HG03066 (cell line): Measurements from ENCODE around the gene NOL4L.

Experiments
- ATAC-seq: cut with Tn5 transposase; IDR thresholded peaks from one replicate; pipeline ENCODE4 v1.9.1; 2021; ENCODE audit warnings: low read depth; ENCODE audit not compliant: unreplicated experiment

Gene NOL4L

GRCh38 chr20:32451340-32451681, 133.8 kb downstream of the NOL4L start:
- ATAC-seq = no peak

GRCh38 chr20:32450484-32451061, 134.6 kb downstream of the NOL4L start:
- ATAC-seq = no peak

GRCh38 chr20:32449890-32450401, 135.2 kb downstream of the NOL4L start:
- ATAC-seq = no peak

DNA sequence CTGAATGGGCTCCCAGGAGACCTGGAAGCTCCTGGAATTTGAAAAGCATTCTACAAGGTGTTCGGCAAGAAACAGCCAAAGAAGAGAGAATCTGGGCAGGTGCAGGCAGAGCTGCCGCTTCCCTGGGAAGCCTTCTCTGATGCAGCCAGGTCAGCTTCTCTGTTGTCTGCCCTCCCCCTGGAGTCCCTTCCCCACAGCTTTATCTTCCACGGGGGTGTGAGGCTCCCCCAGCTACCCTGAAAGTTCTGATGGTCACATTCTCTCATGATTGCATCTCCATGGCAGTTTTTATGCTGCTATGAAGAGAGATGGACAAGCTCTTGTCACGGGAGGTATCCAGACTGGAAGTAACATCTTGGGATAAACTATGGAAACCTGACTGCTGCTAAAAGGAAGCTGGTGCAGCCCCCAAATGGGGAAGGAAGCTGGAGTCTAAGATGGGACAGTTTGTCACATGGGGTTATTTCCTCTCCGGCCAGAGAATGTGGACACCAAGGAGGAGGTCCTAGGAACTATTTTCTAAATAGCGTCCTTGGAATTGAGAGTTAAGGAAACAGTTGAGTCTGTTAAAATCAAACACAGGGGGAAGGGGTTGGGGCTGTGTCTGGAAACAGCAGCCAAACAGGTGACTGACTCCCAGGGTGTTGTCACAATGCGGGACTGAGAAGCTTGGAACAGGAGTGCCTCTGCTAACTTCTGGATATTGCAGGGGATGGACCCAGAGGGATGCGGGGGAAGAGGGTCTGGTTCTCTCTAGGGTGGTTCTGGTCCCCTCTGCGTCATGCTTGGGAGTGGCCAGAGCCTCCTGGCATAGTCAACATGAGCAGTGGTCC, 135.9 kb downstream of the NOL4L start:
- ATAC-seq = no peak

DNA sequence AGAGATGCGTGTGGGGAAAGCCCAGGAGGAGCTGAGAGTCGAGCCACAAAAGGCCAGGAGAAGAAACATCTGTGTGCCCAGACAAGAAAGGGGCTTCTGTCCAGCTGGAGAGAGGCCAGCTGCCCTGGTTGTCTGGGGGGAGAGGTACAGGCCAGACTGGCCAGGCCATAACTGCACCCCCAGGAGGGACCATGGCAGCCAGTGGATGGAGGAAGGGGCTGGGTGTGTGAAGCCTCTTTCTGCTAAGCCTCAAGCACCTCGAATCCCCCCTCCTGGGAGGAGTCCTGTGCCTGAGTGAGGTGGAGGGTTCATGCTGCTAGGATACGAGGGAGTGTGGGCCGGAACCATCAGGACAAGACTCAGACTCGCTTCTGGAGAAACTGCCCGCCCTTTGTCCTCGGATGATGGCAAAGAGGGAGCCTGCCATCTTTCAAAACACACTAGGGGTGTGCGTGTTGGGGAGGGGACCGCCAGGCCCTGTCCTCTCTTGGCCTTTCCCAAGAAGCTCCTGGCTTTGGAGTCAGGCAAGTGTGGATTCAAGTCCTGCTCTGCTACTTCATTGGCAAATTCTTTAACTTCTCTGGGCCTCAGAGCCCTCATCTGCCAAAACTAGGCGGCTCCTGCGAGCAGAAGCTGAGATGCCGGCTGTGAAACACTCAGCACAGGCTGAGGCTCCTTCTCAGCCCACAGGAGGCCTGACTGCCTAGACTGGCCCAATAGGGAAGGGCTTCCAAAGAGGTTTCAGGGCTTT, 136.7 kb downstream of the NOL4L start:
- no peak for ATAC-seq

- no peak for ATAC-seq
These were observed 137.8 kb downstream of the NOL4L start for GRCh38 chr20:32447136-32448027.

DNA sequence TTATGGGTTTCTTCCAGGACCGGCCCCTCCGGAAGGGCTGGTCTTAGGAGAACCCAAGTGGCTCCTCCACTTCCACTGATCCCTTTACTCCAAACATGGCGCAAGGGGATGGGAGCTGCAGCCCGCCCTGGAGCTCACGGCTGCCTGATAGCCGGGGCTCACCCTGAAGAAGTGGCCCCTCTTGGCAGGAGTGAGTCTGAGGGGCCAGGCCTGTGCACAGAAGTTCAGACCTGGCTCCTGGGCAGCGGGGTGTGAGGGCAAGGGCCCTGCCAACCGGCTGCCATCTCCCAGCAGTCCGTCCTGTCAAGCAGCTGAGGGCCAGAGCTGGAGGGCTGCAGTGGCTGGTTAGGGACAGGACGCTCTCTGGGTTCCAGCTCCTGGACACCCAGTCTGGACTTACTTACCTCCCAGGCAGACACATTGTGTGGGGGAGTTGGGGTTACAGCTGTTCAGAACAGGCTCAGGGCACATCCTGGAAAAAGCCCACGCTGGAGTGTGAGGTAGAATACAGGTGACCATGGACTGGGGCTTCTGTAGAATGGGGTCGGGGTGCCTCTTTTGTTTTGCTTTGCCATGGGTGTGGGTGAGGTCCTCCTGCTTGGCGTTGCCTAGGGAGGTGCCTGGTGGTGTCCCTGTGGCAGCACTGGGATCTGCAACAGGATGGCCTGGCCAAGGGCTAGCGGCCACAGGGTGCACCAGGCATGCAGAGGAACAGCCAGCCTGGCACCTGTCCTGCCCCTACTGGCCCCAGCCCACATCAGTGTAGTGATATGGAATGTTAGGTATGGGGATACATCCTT, 138.6 kb downstream of the NOL4L start:
- no peak for ATAC-seq

DNA sequence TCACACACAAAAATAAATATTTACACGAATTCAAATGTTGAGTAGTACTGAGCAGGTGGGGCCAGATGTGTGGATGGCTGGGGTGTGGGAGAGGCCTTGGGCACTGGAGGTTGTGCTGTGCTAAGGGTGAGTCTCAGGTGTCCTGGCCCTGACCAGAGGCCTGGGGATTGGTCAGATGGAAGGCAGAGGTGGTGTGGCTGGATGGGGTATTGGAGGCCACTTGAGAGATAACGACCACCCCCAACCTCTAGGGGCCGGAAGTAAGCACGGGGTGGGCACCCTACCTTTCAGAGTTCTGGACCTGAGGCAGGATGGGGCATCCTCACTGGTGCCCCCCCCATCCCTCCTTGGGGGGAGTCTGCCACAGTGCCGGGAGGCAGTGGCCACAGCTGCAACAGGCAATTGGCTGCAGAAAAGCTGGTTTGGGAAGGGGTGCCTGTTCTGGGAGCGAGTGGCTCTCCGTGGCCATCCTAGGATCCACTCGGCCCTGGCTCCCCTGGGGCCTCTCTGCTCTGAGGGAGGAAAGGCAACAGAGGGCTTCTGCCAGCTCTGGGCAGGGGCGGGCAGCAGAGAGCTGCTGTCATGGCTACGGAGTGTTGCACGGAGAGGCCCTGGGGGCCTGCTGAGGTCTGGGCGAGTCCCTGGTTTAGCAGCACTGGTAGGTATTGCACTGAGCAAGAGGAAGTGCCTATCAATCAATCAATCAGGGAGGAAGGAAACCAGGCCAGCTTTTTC, 139.4 kb downstream of the NOL4L start:
- no peak for ATAC-seq

DNA sequence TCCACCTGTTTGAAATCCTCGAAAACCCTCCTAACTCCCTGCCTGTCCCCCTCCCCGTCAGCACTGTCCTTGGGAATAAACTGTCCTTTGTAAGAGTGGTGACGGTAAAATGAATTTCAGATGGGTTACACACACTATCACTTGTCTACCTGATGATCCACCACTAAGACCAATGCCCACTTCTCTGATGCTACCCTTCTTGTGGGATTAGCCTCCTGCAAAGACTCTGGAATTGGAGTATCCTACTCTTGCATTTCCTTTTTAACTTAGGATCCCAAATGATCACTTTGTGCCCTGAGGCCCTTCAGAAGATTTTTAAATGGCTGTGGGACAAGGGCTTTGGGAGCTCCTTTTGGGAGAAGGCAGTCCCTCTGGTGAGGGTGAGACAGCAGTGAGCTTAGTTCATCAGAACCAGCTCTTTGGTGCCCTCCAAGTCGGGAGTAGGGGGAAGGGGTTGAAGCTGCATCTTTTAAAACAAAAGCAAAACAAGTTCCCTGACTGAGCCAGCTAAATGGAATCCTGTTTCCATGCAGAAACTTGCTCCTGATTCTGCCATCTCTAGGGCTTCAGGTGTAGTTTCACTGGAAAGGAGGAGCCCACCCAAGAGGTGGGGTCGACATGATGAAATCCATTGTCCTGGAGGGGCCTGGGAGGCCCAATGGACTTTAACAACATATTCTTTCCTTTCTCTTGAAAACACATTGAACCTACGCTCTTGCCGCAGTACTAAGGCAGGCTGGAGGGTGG, 140.5 kb downstream of the NOL4L start:
- ATAC-seq = no peak

- no peak for ATAC-seq
These were observed 141.7 kb downstream of the NOL4L start for GRCh38 chr20:32443386-32443974.

DNA sequence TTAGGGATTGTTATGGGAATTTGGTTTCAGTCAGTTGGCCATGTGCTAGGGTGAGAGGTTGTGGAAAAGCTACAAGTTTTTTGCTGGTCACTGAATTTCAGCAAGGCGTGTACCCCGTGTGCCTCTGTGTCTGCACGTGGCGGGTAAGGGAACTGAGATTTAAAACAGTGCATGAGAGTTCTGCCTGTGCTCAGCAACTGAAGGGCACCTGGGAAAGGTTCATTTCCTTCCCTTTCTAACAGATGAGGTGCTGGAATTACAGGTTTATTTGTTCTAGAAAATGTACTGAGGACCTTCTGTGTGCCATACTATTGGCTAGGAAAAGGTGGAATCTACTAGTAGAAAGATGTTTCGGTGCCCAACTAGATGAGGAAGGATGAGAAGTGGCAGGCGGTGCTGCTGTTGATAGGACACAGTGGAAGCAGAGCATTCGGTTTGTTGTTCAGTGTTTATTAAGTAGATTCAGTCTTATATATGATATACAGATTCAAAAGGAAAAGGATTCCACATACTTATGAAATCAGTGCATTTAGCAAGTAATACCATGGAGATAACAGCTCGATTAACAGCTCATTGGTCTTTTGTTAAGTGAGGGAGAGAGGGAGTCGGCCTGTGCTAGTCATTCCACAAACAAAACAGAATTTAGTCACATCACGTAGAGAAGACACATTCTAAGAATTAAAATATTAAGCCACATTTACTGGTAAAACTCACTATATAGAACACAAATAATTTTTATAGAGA, 142.3 kb downstream of the NOL4L start:
- ATAC-seq = no peak

- no peak for ATAC-seq
These were observed 143.5 kb downstream of the NOL4L start for GRCh38 chr20:32441638-32442037.

- ATAC-seq = no peak
These were observed 144.4 kb downstream of the NOL4L start for GRCh38 chr20:32440758-32441078.

GRCh38 chr20:32440069-32440757, 144.9 kb downstream of the NOL4L start:
- no peak for ATAC-seq

DNA sequence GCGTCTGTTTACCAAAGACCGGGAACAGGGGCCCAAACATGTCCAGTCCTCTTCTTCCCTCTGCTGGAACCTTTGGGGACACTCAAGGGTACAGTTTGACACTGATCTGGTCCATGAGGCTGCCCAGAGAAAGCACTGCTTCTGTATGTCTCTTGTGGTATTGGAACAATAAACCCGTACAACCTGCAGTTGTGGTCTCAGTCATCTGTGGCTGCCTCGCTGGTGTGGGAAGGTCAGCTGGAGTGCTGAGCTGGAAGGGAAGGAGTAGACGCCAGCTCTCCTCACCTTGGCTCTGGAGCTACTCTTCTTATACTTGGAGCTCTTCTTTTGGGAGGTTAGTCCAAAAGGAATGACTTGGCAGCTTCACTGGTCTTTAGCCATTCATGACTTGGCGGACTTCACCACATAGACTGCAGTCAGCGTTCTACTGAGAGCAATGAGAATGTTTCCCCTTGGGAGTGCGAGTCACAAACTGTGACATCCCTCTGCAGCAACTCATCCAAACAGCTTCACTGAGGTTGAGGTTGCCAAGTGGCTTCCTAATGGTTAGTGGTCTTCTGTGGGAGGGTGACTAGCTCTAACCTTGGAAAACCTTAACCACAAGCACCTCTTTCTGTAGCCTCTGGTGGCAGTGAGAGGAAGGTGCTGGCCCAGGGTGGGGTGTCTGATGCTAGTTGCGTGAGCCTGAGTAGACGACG, 145.9 kb downstream of the NOL4L start:
- ATAC-seq = no peak

DNA sequence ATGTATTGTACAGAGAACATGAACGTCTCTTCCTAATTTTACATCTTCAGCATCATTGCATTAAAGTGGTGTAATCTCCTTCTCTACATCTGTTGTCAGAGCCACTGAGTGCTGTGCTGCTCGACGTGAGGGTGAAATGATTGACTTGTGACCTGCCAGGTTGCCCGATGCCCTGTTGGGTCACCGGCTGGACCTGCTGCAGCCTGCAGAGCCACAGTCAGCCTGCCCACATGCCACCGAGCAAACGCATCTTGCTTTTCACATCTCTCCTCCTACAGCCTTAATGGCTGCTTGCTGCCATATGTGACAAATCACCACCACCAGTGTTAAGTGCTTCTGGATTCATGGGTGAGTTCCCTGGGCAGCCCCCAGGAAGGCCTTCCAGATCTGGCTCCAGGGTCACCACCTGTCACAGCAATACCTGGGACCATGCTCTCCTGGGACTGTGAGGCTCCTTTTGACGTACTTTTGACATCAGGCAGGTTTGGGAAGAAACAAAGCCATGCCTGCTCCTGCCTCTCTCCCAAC, 146.7 kb downstream of the NOL4L start:
- ATAC-seq = no peak
